Heart left ventricle (tissue), 16 donors: ENCODE data around the gene CAGE1. TPM values are rescaled to one million over a fixed set of nuclear protein-coding genes. Genes with fewer than 3 reads are reported as not detected.
A peak's percentile ranks its signal among the peaks of the same experiment; 100 is the strongest.

Experiments
- ATAC-seq, 4 donors: fragments of 200-7000 bp; cut with Tn5 transposase; one replicate each; pipeline ENCODE4 v1.9.1; 2020 to 2022; ENCODE audit warnings: moderate library complexity in 4 of 4, mild to moderate bottlenecking in 3 of 4, moderate number of reproducible peaks in 1 of 4
- DNase-seq, 5 donors: peaks; one replicate each; pipeline ENCODE4 v3.0.0-alpha.2; 2020
- H3K27ac ChIP-seq, 12 donors: fragments of 200-600 bp; sonication (generic) in 4 of 12; one replicate each; pipeline versions ENCODE4 v1.5.0 to v1.8.0; 2016 to 2022; ENCODE audit warnings: mild to moderate bottlenecking in 2 of 12
- H3K27me3 ChIP-seq, 9 donors: fragments of 200-600 bp; sonication (generic) in 2 of 9; one replicate each; pipeline versions ENCODE4 v1.5.1 to v1.8.0; 2016 to 2022; ENCODE audit warnings: mild to moderate bottlenecking in 3 of 9
- H3K36me3 ChIP-seq, 9 donors: fragments of 200-600 bp; sonication (generic) in 2 of 9; one replicate each; pipeline versions ENCODE4 v1.5.0 to v1.8.0; 2018 to 2022; ENCODE audit warnings: mild to moderate bottlenecking in 2 of 9
- H3K4me1 ChIP-seq, 12 donors: fragments of 200-600 bp; sonication (generic) in 4 of 12; one replicate each; pipeline versions ENCODE4 v1.5.0 to v1.8.0; 2016 to 2022; ENCODE audit warnings: mild to moderate bottlenecking in 3 of 12
- H3K4me3 ChIP-seq, 12 donors: fragments of 200-600 bp; sonication (generic) in 4 of 12; one replicate each; pipeline versions ENCODE4 v1.5.0 to v1.8.0; 2017 to 2022; ENCODE audit warnings: mild to moderate bottlenecking in 9 of 12, moderate library complexity in 4 of 12
- H3K9me3 ChIP-seq, 12 donors: fragments of 200-600 bp; sonication (generic) in 4 of 12; one replicate each; pipeline versions ENCODE4 v1.5.0 to v1.8.0; 2016 to 2022; ENCODE audit warnings: mild to moderate bottlenecking in 1 of 12
- POLR2A ChIP-seq, 2 donors: fragments of 450-650 bp; IDR thresholded peaks; one replicate each; pipeline ENCODE4 v1.6.1; 2017; ENCODE audit warnings: antibody characterized with exemption in 2 of 2, mild to moderate bottlenecking in 2 of 2, moderate library complexity in 2 of 2
- WGBS, 4 donors: extraction: QIAGEN DNeasy Blood & Tissue Kit in 2 of 4; methylation state at CpG; one replicate each; pipeline versions ENCODE4 v1.1.5 to v1.1.7; 2013 to 2018; 5-methylcytosine and 5-hydroxymethylcytosine counted together
- intact Hi-C, 10 donors: fragments of 100-400 bp; cut with DNase I; formaldehyde crosslinking; loops; one replicate each; pipeline versions ENCODE4 v1.11.1 to v1.14.2; 2022
- polyA plus RNA-seq, 2 donors: library from polyadenylated mRNA; stranded (reverse); fragments of 200-250 nt; gene quantifications; one replicate each; pipeline ENCODE4 v1.2.3, GENCODE V29; 2013
- total RNA-seq, 9 donors: library from RNA; depleted of rRNA in 2 of 9; stranded (reverse); fragments of >200 nt in 2 of 9; fragmentation: NEBNext Ultra II Directional in 3 of 9; extraction: Animal tissue kit (Norgen Biotek cat#: 25700) in 3 of 9; gene quantifications; one replicate each; pipeline versions ENCODE4 v1.1.0 to v1.2.4, GENCODE V29; 2016 to 2023
- TF ChIP-seq, protein P1 (sequence below), 12 donors: fragments of 200-600 bp; sonication (generic) in 4 of 12; IDR thresholded peaks; one replicate each; pipeline versions ENCODE4 v1.5.0 to v1.8.0; 2018 to 2022; ENCODE audit warnings: antibody characterized with exemption in 12 of 12, mild to moderate bottlenecking in 5 of 12
- donor health status: ischemic (EF 13 %, LVEDD 7.1; RV severe dilation, severe dysfunction).
- donor health status: healthy with polysubstance abuse.
- donor health status: DM: no; HTN: yes; CAD: no.
- donor health status: DM: no; HTN: no; CAD: no.
- donor health status: ischemic (EF 25% LVEDD 6.9; RV normal size, moderate dysfunction).
- donor health status: ischemic (EF 25% LVEDD 5.7; RV mildly dilated, moderate dysfunction).
- donor health status: healthy.
- donor health status: DM: yes; HTN: yes; CAD: no.
- donor health status: ischemic (EF 35%, LVEDD 5.7; RV mildly dilated, moderate dysfunction).
- donor health status: nonischemic (EF 11% LVEDD 7.7; RV severe dilation, severe dysfunction).
- donor health status: DM: yes; HTN: yes; CAD: no.
- donor health status: PGD.
- donor health status: ischemic (EF 29% LVEDD 5.4; RV normal size, mild dysfunction).
- donor health status: nonischemic (EF 23%, LVEDD 6.1; RV moderate dilation, normal function).

CAGE1 gene
- total and polyA plus RNA-seq, 11 donors: 0.54 TPM; not detected in 10

DNA sequence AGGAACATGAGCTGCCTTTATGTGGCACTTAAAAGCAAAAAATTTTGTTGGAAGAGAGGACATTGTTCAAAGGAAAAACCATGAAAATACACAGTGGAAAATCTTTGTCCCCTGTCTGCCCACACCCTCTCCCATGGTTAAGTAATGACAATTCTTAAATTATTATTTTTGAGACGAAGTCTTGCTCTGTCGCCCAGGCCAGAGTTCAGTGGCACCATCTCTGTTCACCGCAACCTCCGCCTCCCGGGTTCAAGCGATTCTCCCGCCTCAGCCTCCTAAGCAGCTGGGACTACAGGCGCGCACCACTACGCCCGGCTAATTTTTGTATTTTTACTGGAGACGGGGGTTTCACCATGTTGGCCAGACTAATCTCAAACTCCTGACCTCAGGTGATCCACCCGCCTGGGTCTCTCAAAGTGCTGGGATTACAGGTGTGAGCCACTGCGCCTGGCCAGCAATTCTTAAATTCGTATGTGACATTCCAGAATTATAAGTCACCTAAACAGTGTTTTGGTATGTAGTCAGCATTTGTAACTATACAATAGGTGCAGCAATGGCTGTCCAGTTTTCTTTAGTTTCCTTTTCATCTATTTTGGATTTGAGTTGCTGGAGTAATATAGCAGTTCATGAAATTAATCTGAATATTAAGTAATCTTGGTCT is 75.9 kb downstream of the CAGE1 start:
- DNase-seq: no peak
- Histone ChIP-seq H3K27me3 (no peaks in the 10 kb centered on the region), H3K27ac (peak overlapping the region; percentile 51 to 97 (median 92)), H3K36me3 (peaks cover 0 to 15% (median 12%) of the 10 kb centered on the region in 9 donors), H3K9me3 (no peaks in the 10 kb centered on the region), H3K4me1 (peaks cover 0 to 50% (median 19%) of the 10 kb centered on the region in 12 donors), H3K4me3 (peak overlapping the region in 11 of 12 donors; percentile 78 to 100 (median 91))
- ATAC-seq: no peak
- WGBS, 4 donors: 87 to 90% (median 88%) methylated on average over 15 of the region's 15 CpGs
- no peak for TF ChIP-seq POLR2A (IDR thresholded peaks at IDR 0.05)
- TF ChIP-seq, protein P1, sequence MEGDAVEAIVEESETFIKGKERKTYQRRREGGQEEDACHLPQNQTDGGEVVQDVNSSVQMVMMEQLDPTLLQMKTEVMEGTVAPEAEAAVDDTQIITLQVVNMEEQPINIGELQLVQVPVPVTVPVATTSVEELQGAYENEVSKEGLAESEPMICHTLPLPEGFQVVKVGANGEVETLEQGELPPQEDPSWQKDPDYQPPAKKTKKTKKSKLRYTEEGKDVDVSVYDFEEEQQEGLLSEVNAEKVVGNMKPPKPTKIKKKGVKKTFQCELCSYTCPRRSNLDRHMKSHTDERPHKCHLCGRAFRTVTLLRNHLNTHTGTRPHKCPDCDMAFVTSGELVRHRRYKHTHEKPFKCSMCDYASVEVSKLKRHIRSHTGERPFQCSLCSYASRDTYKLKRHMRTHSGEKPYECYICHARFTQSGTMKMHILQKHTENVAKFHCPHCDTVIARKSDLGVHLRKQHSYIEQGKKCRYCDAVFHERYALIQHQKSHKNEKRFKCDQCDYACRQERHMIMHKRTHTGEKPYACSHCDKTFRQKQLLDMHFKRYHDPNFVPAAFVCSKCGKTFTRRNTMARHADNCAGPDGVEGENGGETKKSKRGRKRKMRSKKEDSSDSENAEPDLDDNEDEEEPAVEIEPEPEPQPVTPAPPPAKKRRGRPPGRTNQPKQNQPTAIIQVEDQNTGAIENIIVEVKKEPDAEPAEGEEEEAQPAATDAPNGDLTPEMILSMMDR (IDR thresholded peaks at IDR 0.05): no peak
- intact Hi-C loops: loop anchor here (1.0 to 10.0 kb wide), 5 partner anchors 71 to 301 kb away; partner anchors contain the start of genes CAGE1 (in 10 of the 10) and RIOK1 (in 10 of the 10)

- Histone ChIP-seq H3K27me3 (no peaks in the 10 kb centered on the region), H3K4me3 (peak within 1 kb of the TSS; percentile 78 to 100 (median 90)), H3K4me1 (peaks cover 0 to 58% (median 21%) of the 10 kb centered on the region in 12 donors), H3K27ac (peak within 1 kb of the TSS; percentile 51 to 97 (median 94)), H3K9me3 (no peaks in the 10 kb centered on the region), H3K36me3 (peaks cover 0 to 22% (median 20%) of the 10 kb centered on the region in 9 donors)
- 0% methylated on average over 40 to 83 of the region's 83 CpGs for WGBS, 4 donors
- TF ChIP-seq, protein P1 (IDR thresholded peaks at IDR 0.05): peak in 1 of 12 donors; percentile 6
- TF ChIP-seq POLR2A (IDR thresholded peaks at IDR 0.05): peak in 1 of 2 donors; percentile 89
- DNase-seq (peak; percentile 98 to 99 (median 99)), ATAC-seq (peak; percentile 100)
- intact Hi-C loops: loop anchor here (1.0 to 10.0 kb wide), 5 partner anchors 72 to 302 kb away; partner anchors contain the start of genes CAGE1 (in 10 of the 10) and RIOK1 (in 10 of the 10)
These were observed 76.7 kb downstream of the CAGE1 start, which contains the start of gene SSR1 for GRCh38 chr6:7312616-7313504. Gene SSR1, minus strand, starts transcription at chr6:7313199. Its CDS starts 79 bp downstream, at chr6:7313120.

GRCh38 chr6:7311917-7312615 is 77.5 kb downstream of the CAGE1 start:
- Histone ChIP-seq H3K4me1 (peaks cover 0 to 66% (median 21%) of the 10 kb centered on the region in 12 donors), H3K36me3 (peaks cover 0 to 30% (median 28%) of the 10 kb centered on the region in 9 donors), H3K27ac (peak overlapping the region; percentile 48 to 97 (median 94)), H3K9me3 (no peaks in the 10 kb centered on the region), H3K4me3 (peak overlapping the region; percentile 78 to 100 (median 90)), H3K27me3 (no peaks in the 10 kb centered on the region)
- intact Hi-C loops: loop anchor here in 7 of 10 donors (2.0 to 10.0 kb wide), 4 partner anchors 73 to 303 kb away; partner anchors contain the start of genes CAGE1 (in 7 of the 7) and RIOK1 (in 7 of the 7)
- 2 to 3% (median 2%) methylated on average over 17 of the region's 17 CpGs for WGBS, 4 donors
- TF ChIP-seq POLR2A (IDR thresholded peaks at IDR 0.05): no peak
- TF ChIP-seq, protein P1 (IDR thresholded peaks at IDR 0.05): no peak
- no peak for DNase-seq
- peak in 1 of 4 donors; percentile 2 for ATAC-seq
